GM19025 (cell line): Measurements from ENCODE around the gene NPFFR1.
A peak's percentile ranks its signal among the peaks of the same experiment; 100 is the strongest.

Experiments used
- ATAC-seq: cut with Tn5 transposase; IDR thresholded peaks from one replicate; pipeline ENCODE4 v1.9.1; 2021; ENCODE audit warnings: mild to moderate bottlenecking, low read depth, moderate library complexity; ENCODE audit not compliant: unreplicated experiment

NPFFR1 gene

GRCh38 chr10:70283445-70284399, at the start of gene NPFFR1:
Gene NPFFR1 (minus strand): TSS chr10:70284004. CDS start chr10:70283676, 328 bp downstream.
- no peak for ATAC-seq

- ATAC-seq: no peak
Observed at GRCh38 chr10:70333268-70333667, 49.5 kb upstream of the NPFFR1 start.

- ATAC-seq: no peak
Observed at GRCh38 chr10:70331486-70332268, 47.9 kb upstream of the NPFFR1 start.

GRCh38 chr10:70331160-70331485, 47.3 kb upstream of the NPFFR1 start:
- ATAC-seq: no peak

GRCh38 chr10:70330671-70331070, 46.9 kb upstream of the NPFFR1 start:
- no peak for ATAC-seq

- ATAC-seq: no peak
Observed at GRCh38 chr10:70328967-70329366, 45.2 kb upstream of the NPFFR1 start.

- ATAC-seq: no peak
Observed at GRCh38 chr10:70328018-70328417, 44.2 kb upstream of the NPFFR1 start.

GRCh38 chr10:70324951-70325781, 41.4 kb upstream of the NPFFR1 start:
- ATAC-seq: no peak

- peak; percentile 69 for ATAC-seq
Observed at GRCh38 chr10:70324339-70324861, 40.6 kb upstream of the NPFFR1 start.

GRCh38 chr10:70323697-70324338, 40.0 kb upstream of the NPFFR1 start:
- ATAC-seq: no peak

GRCh38 chr10:70323138-70323696, 39.4 kb upstream of the NPFFR1 start:
- no peak for ATAC-seq

- no peak for ATAC-seq
Observed at GRCh38 chr10:70321897-70322890, 38.4 kb upstream of the NPFFR1 start.

- no peak for ATAC-seq
Observed at GRCh38 chr10:70321233-70321632, 37.4 kb upstream of the NPFFR1 start.

- ATAC-seq: no peak
Observed at GRCh38 chr10:70320751-70321150, 36.9 kb upstream of the NPFFR1 start.

GRCh38 chr10:70319824-70320223, 36.0 kb upstream of the NPFFR1 start:
- no peak for ATAC-seq

GRCh38 chr10:70319183-70319582, 35.4 kb upstream of the NPFFR1 start:
- no peak for ATAC-seq

GRCh38 chr10:70317943-70318318, 34.1 kb upstream of the NPFFR1 start:
- peak; percentile 13 for ATAC-seq

GRCh38 chr10:70317272-70317942, 33.6 kb upstream of the NPFFR1 start:
- ATAC-seq: peak; percentile 68
